Endodermal cell (in vitro differentiated cells): ENCODE results near the gene GYPC. TPM values are rescaled to one million over a fixed set of nuclear protein-coding genes. Genes with fewer than 3 reads are reported as not detected.

ENCODE experiments used
- DNase-seq: peaks from one replicate; pipeline ENCODE4 v3.0.0-alpha.2; 2017
- H3K27ac ChIP-seq: 2 replicates; pipeline ENCODE4 v1.5.1; 2013; ENCODE audit warnings: mild to moderate bottlenecking, low read depth, low read length, moderate library complexity
- H3K27me3 ChIP-seq: 2 replicates; pipeline ENCODE4 v1.6.1; 2013; ENCODE audit warnings: mild to moderate bottlenecking, low read length, moderate library complexity; ENCODE audit not compliant: insufficient read depth, control insufficient read depth, poor library complexity, severe bottlenecking
- H3K36me3 ChIP-seq: 2 replicates; pipeline ENCODE4 v1.7.0; 2013; ENCODE audit warnings: mild to moderate bottlenecking, low read length, moderate library complexity; ENCODE audit not compliant: control insufficient read depth, insufficient read depth
- H3K4me1 ChIP-seq: one replicate; pipeline ENCODE4 v1.7.0; 2013; ENCODE audit warnings: low read length; ENCODE audit not compliant: control insufficient read depth, insufficient read depth
- H3K4me3 ChIP-seq: 2 replicates; pipeline ENCODE4 v1.5.1; 2013; ENCODE audit warnings: mild to moderate bottlenecking, low read length, moderate library complexity
- H3K9ac ChIP-seq: 2 replicates; pipeline ENCODE4 v1.6.1; 2013; ENCODE audit warnings: mild to moderate bottlenecking, low read length, moderate library complexity; ENCODE audit not compliant: poor library complexity, severe bottlenecking; ENCODE audit errors: extremely low read depth
- H3K9me3 ChIP-seq: 2 replicates; pipeline ENCODE4 v1.6.1; 2013; ENCODE audit warnings: mild to moderate bottlenecking, low read length, moderate library complexity; ENCODE audit not compliant: control insufficient read depth
- H3K27ac Mint-ChIP-seq: 2 replicates; pipeline ENCODE4 v1.8.0; 2020; ENCODE audit warnings: mixed read lengths
- H3K27me3 Mint-ChIP-seq: 2 replicates; pipeline ENCODE4 v1.8.0; 2021; ENCODE audit warnings: mild to moderate bottlenecking, mixed read lengths; ENCODE audit not compliant: insufficient read depth
- H3K36me3 Mint-ChIP-seq: 2 replicates; pipeline ENCODE4 v1.8.0; 2020; ENCODE audit warnings: low read depth, mixed read lengths
- H3K4me1 Mint-ChIP-seq: 2 replicates; pipeline ENCODE4 v1.8.0; 2020; ENCODE audit warnings: mixed read lengths
- H3K4me3 Mint-ChIP-seq: 2 replicates; pipeline ENCODE4 v1.8.0; 2020; ENCODE audit warnings: mild to moderate bottlenecking, moderate library complexity, mixed read lengths
- H3K9me3 Mint-ChIP-seq: 2 replicates; pipeline ENCODE4 v1.8.0; 2020; ENCODE audit warnings: mild to moderate bottlenecking, mixed read lengths
- CTCF ChIP-seq: fragments of 200-600 bp; sonication (generic); conservative IDR thresholded peaks from 2 replicates; pipeline ENCODE4 v1.5.0; 2021; ENCODE audit warnings: antibody characterized with exemption, mild to moderate bottlenecking
- WGBS, 2 experiments: methylation state at CpG; one replicate each; pipeline versions ENCODE4 v1.1.5 to v1.1.7; 2013; ENCODE audit warnings: missing lambda C conversion rate in 2 of 2, mixed read lengths in 1 of 2; ENCODE audit not compliant: insufficient coverage in 1 of 2, insufficient read length in 1 of 2; 5-methylcytosine and 5-hydroxymethylcytosine counted together
- total RNA-seq, 2 donors: library from RNA; stranded (reverse); fragmentation: NEBNext Ultra II Directional in 1 of 2; extraction: Animal tissue kit (Norgen Biotek cat#: 25700) in 1 of 2; gene quantifications; 2 replicates in 1 of 2; 3 replicates in 1 of 2; pipeline ENCODE4 v1.2.1, GENCODE V29; 2021

GYPC gene
- total RNA-seq, 2 donors from 2014 or later: 15.3 to 23.2 TPM

- no peak overlapping the region for H3K27ac ChIP-seq
- H3K4me3 ChIP-seq: no peak overlapping the region
- WGBS, 2 experiments: 77 to 100% methylated on average over 1 to 3 of the region's 3 CpGs
- no peaks in the 10 kb centered on the region for H3K27me3 Mint-ChIP-seq
- H3K27me3 ChIP-seq: no peaks in the 10 kb centered on the region
- no peaks in the 10 kb centered on the region for H3K9me3 Mint-ChIP-seq
- no peak overlapping the region for H3K9ac ChIP-seq
- no peak for DNase-seq
- no peaks in the 10 kb centered on the region for H3K36me3 ChIP-seq
- H3K36me3 Mint-ChIP-seq: no peaks in the 10 kb centered on the region
- no peak overlapping the region for H3K27ac Mint-ChIP-seq
- TF ChIP-seq CTCF: no peak
- H3K4me3 Mint-ChIP-seq: no peak overlapping the region
- no peaks in the 10 kb centered on the region for H3K9me3 ChIP-seq
- peaks cover 6% of the 10 kb centered on the region for H3K4me1 Mint-ChIP-seq
- no peaks in the 10 kb centered on the region for H3K4me1 ChIP-seq
Observed at GRCh38 chr2:126664234-126664633, 8.3 kb downstream of the GYPC start.

GRCh38 chr2:126664639-126665038 is 8.7 kb downstream of the GYPC start:
- H3K4me1 ChIP-seq: no peaks in the 10 kb centered on the region
- Mint-ChIP-seq H3K9me3 (no peaks in the 10 kb centered on the region), H3K27ac (no peak overlapping the region), H3K4me3 (no peak overlapping the region), H3K27me3 (no peaks in the 10 kb centered on the region), H3K4me1 (peaks cover 5% of the 10 kb centered on the region), H3K36me3 (no peaks in the 10 kb centered on the region)
- H3K9ac ChIP-seq: no peak overlapping the region
- no peaks in the 10 kb centered on the region for H3K27me3 ChIP-seq
- no peaks in the 10 kb centered on the region for H3K9me3 ChIP-seq
- 70 to 86% methylated on average over 2 of the region's 2 CpGs for WGBS, 2 experiments
- no peak for DNase-seq
- no peak for TF ChIP-seq CTCF
- H3K4me3 ChIP-seq: no peak overlapping the region
- no peak overlapping the region for H3K27ac ChIP-seq
- H3K36me3 ChIP-seq: no peaks in the 10 kb centered on the region

GRCh38 chr2:126665483-126665882 is 9.5 kb downstream of the GYPC start:
- H3K4me1 ChIP-seq: no peaks in the 10 kb centered on the region
- no peaks in the 10 kb centered on the region for H3K36me3 ChIP-seq
- H3K4me3 ChIP-seq: no peak overlapping the region
- no peaks in the 10 kb centered on the region for H3K9me3 ChIP-seq
- Mint-ChIP-seq H3K9me3 (no peaks in the 10 kb centered on the region), H3K27me3 (no peaks in the 10 kb centered on the region), H3K27ac (no peak overlapping the region), H3K4me1 (peaks cover 5% of the 10 kb centered on the region), H3K36me3 (no peaks in the 10 kb centered on the region), H3K4me3 (no peak overlapping the region)
- WGBS, 2 experiments: 76 to 87% methylated on average over 5 to 9 of the region's 9 CpGs
- H3K27me3 ChIP-seq: no peaks in the 10 kb centered on the region
- H3K27ac ChIP-seq: peak overlapping the region; percentile 81
- DNase-seq: no peak
- no peak for TF ChIP-seq CTCF
- no peak overlapping the region for H3K9ac ChIP-seq
